Stimulated activated CD4-positive, alpha-beta T cell treated with anti-CD3 and anti-CD28 coated beads, Interleukin-4, amount 100 ng/mL, for 24 hours (primary cell): ENCODE data around the gene CERK.
"Not testable (repeated sequence)": the region's sequence is repeated elsewhere in the genome, so short reads cannot be mapped to it uniquely, and the experiment has no call there.

ENCODE experiments used
- DNase-seq: peaks from one replicate; pipeline ENCODE4 v3.0.0-alpha.2; 2020

The CERK gene

DNA sequence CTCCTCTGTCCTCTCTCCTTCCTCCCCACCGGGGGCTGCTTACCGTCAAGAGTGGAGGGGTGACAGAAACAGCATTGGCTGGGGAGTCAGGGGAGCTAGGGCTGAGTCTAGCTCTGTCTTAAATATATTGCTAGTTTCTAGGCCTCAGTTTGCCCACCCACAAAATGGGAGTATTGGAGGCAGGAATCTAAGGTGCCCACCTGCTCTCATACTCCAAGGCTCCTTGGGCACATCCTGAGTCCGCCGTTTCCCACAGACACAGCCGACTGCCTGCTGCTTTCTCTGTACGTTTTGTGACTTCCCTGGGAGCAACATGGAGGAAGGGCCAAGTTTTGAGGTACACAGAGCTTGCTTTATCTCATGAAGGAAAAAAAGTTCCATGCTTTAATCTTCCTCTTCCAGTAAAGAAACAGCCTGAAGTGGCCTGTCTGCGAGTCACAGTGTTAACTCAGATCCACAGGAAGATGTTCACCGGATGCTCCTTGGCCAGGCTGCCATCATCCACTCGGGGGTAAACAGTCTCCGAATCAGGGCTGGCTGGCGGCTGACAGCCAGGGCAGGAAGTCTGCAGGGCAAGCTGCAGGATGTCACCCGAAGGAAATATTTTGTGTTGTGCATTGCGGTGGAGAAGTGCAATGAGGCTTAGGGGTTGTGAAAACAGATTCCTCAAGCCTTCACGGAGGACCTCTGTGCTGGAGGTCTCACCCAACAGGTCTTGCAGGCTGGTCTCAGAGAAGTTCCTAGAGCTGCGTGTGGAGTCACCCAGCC, 11.0 kb upstream of the CERK start:
- peak; percentile 55 for DNase-seq

- DNase-seq = no peak
These were observed 10.3 kb upstream of the CERK start for GRCh38 chr22:46748206-46748907.

GRCh38 chr22:46747646-46748045, 9.6 kb upstream of the CERK start:
- DNase-seq = no peak

GRCh38 chr22:46746620-46747019, 8.6 kb upstream of the CERK start:
- DNase-seq = no peak

DNA sequence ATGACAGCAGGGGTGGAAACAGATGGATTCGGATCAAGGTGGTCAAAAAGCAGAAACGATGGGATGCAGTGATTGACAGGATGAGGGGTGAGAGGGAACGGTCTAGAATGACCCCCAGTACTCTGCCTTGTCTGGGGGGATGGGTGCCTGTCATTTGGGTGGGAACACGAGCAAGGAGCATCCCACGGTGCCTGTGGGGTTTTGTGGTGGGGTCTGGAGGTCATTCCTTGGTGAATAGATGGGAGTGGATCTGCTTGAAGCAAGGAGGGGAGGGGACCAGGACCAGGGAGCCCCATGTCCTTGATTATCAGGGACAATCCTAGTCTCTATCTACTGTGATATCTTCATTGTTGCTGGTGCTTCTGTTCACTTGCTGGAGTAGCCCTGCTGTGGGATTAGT, 8.1 kb upstream of the CERK start:
- no peak for DNase-seq

GRCh38 chr22:46744581-46744980, 6.5 kb upstream of the CERK start:
- DNase-seq = no peak

GRCh38 chr22:46742576-46743221, 4.6 kb upstream of the CERK start:
- DNase-seq = no peak

- DNase-seq = no peak
These were observed 4.0 kb upstream of the CERK start for GRCh38 chr22:46741974-46742519.

DNA sequence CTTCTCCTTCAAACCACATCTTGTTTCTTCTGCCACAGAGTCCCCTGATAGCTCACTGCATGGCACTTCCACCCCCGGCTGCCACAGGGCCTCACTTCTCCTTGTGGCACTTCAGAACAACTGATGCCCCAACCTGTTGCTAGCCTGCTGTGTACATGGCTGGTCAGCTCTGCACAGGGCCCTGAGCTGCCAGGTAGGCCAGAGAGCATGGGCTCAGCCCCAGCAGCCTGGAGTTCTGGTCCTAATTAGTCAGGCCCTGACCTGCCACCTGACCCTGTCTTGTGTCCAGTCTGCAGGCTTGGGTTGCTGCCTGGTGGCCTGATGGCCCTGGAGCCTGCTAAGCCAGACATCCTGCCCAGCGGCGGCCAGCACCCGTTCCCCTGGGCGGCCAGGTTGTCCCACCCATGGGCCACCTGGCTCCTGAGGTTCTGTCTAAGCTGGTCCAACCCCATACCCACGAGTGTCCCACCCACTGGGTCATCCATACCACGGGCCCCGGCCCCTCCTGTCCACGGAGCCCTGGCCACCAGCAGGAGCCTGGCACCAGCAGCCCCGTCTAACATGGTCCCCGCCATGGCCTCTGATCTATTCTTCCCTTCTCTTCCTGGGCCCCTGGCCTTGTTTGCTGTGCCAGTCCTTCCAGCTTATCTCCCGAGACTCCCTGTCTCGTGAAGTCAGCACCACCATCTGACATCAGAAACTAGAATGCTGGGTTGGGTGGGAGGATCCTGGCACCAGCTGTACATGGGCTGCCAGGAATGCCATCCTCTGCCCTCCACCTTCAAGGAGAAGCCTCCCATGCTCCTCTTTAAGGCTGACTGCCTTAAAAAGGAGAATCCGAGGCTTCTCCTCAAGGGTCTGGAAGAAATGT, 3.1 kb upstream of the CERK start:
- DNase-seq = no peak

DNA sequence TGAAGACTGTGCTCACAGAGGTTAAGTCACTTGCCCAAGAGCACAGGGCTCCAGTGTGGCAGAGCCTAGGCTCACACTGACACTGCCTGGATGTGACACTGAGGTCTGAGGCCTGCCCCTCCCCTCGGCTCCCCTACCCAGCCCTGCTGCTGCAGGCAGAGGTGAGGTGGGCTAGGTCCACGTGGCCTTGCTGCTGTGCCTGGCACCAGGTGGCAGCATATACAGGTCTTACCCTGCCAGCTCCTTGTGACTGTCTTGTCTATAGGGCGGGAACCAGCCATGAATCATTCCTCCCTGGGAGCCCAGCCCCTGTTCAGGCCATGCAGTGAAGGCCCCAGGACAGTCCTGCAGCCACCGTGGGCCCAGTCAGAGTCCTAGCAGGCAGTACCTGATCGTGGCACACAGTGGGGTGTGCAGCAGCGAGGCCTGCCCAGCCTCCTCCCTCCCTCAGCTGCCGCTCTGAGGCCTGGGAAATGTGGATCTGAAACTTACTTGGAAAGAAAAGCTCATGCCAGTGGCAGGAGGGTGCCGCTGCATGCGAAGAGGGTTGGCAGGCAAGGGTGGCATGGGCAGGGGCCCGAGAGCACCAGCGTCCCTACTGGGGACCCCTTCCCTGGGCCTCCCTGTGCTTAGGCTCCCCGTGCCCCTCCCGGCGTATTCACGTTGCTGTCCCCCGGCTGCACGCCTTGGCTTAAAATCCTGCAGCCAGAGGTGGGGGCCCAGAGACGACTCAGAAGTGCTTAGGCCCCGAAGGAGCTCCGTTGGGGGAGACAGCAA, 1.2 kb upstream of the CERK start:
- DNase-seq = peak; percentile 70

- DNase-seq = no peak
These were observed 618 bp upstream of the CERK start for GRCh38 chr22:46738647-46739093.

- DNase-seq = peak; percentile 50
These were observed 712 bp downstream of the CERK start for GRCh38 chr22:46737105-46737975.

DNA sequence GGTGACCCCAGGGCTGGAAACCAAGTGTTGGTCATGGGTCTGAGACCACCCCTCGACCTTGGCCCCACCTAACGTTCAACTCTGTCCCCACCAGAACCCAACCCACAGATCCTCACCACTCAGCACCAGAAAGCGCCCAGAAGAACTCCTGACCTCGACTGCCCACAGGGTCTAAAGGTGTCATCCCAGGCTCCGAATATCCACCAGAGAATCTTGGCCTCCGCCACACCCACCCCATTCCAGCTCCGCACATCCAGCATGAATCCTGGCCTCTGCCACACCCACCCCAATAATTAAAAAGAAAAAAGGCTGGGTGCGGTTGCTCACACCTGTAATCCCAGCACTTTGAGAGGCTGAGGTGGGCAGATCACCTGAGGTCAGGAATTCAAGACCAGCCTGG, 1.3 kb downstream of the CERK start:
- no peak for DNase-seq

DNA sequence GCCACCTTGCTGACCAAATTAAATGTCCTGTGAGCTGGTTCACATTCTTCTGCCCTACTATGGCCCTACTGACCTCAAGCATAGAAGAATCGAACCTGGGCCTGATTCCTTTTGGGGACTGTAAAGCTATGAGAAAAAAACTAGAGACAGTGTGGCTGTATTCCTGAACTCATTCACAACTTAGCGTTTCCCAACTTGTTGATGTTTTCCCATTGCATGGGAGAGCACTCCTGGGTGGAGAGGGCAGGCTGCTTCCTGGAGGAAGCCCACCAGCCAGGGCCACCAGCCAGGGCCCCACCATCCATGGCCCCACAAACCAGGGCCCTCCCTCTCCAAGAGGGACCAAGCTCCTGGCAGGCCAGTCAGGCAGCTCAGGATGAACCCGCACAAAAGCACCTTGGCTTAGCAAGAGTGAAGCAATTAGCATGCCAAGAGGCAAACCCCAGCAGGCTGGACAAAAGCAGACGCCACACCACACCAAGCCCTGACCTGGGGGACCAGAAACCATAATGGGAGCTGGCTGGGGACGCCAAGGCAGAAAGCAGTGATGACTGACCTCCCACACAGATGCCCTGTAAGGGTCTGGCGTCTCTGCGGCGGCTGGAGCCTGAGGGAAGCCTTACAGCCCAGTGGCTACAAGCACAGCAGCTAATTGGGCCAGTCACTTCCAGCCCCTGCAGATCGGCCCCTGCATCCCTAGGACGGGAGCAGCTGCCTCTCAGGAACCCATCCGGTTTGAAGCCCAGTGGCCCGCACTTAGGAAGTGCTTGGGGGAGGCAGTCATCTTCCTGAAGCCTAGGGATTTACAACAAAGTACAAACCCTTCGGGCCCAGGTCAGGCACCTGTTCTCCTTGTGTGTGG, 2.1 kb downstream of the CERK start:
- no peak for DNase-seq

DNA sequence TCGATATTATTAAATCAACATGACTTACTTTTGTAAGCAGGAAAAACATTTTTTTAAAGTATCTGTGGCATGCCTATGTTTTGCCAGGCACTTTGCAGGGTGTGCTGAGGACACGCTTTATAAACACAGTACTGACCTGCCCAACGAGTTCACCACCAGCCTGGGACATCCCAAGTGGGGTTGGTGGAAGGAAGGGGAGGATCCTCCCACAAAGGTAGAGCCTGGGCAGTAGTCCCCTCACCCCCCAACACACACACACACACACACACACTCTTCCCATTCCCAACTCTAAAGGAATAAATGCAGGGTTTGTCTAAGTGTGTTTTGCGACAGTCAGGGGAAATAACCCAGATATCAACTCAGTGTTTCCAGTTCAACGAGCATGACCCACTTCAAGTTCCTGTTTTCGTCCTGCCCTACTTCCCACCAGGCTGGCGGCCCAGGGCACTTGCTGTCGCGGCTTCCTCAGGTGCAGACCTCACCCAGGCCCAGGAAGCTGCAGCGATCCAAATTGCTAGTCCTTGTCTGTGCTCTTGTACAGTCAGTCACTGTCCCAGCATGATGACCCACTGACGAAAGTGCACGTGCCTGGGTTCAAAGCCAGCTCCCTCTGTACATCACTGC, 3.1 kb downstream of the CERK start:
- DNase-seq = peak; percentile 63

DNA sequence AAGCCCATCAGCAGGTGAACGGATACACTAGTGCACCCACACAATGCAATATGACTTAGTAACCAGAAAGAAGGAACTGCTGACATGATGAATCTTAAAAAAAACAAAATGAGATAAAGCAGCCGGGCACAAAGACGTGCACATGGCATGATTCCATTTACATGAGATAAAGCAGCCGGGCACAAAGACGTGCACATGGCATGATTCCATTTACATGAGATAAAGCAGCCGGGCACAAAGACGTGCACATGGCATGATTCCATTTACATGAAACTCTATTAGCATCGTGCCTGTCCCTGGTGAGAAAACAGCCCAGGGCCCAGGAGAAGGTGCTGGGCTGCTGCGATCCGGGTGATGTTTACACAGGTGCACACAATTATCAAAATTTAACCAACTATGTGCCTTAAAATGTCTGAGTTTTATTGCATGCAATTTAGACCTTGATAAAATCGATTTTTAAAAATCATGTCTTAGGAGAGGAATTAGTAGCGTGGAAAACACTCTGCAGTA, 3.8 kb downstream of the CERK start:
- not testable (repeated sequence) for DNase-seq

DNA sequence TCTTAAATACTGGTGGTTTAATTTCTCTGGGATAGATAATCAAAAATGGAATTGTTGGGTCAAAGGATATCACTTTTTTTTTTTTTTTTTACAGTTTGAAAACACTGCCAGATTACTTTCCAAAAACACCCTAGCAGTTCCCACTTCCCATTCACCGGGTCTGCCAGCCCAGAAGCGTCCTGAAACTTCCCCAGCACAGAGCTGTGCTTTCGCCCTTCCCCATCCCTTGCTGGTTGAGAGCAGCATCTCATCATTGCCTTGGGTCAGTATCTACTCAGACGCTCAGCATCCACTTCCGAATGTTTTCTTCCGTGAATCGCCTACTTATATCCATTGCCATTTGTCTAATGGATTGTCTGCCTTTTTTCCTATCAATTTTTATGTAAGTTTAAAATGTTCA, 5.5 kb downstream of the CERK start:
- no peak for DNase-seq

DNA sequence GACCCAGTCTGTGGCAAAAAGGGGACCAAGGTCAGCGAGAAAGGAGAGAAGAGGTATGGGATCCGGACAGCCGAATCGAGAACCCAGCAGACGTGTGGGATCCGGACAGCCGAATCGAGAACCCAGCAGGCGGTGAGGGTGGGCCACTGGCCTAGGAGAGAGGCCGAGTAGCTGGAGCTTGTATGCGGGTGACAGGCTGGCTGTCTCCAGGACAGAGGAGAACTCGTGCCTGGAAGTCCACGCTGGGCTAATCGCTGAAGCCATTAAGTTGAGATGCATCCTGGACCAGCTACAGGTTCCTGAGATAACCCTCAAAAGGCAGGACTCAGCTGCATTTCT, 6.0 kb downstream of the CERK start:
- DNase-seq = no peak
